ENCODE data around the gene ATRNL1. TPM values are rescaled to one million over a fixed set of nuclear protein-coding genes. Genes with fewer than 3 reads are reported as not detected.

The ATRNL1 gene
- polyA plus RNA-seq, 4 donors = 0.78 to 1.1 TPM; not detected in 2

- Histone ChIP-seq H3K36me3 (ENCODE audit: control insufficient read depth in 3 of 3, insufficient read depth in 2 of 3, low read depth in 1 of 3, low read length in 3 of 3) (no peaks in the 10 kb centered on the region), H3K27me3 (ENCODE audit: control insufficient read depth in 3 of 3, insufficient read depth in 3 of 3, low read length in 3 of 3) (no peaks in the 10 kb centered on the region), H3K4me1 (ENCODE audit: control insufficient read depth in 3 of 3, insufficient read depth in 2 of 3, low read depth in 1 of 3, low read length in 2 of 3) (no peaks in the 10 kb centered on the region), H3K4me3 (ENCODE audit: low read depth in 1 of 3, low read length in 3 of 3) (no peak overlapping the region), H3K9me3 (ENCODE audit: control insufficient read depth in 2 of 2, insufficient read depth in 1 of 2, low read depth in 1 of 2, low read length in 1 of 2) (no peaks in the 10 kb centered on the region), H3K27ac (ENCODE audit: low read depth in 1 of 3, low read length in 2 of 3) (no peak overlapping the region)
- DNase-seq = no peak
- 40 to 69% (median 53%) methylated on average over 3 to 4 of the region's 4 CpGs for WGBS, 3 donors
- FAIRE-seq = no peak
These were observed 603.6 kb downstream of the ATRNL1 start for GRCh38 chr10:115696747-115697146.

- DNase-seq (no peak), FAIRE-seq (no peak)
- Histone ChIP-seq H3K4me1 (ENCODE audit: control insufficient read depth in 3 of 3, insufficient read depth in 2 of 3, low read depth in 1 of 3, low read length in 2 of 3) (no peaks in the 10 kb centered on the region), H3K4me3 (ENCODE audit: low read depth in 1 of 3, low read length in 3 of 3) (no peak overlapping the region), H3K9me3 (ENCODE audit: control insufficient read depth in 2 of 2, insufficient read depth in 1 of 2, low read depth in 1 of 2, low read length in 1 of 2) (no peaks in the 10 kb centered on the region), H3K27me3 (ENCODE audit: control insufficient read depth in 3 of 3, insufficient read depth in 3 of 3, low read length in 3 of 3) (no peaks in the 10 kb centered on the region), H3K27ac (ENCODE audit: low read depth in 1 of 3, low read length in 2 of 3) (no peak overlapping the region), H3K36me3 (ENCODE audit: control insufficient read depth in 3 of 3, insufficient read depth in 2 of 3, low read depth in 1 of 3, low read length in 3 of 3) (no peaks in the 10 kb centered on the region)
These were observed 612.9 kb downstream of the ATRNL1 start for GRCh38 chr10:115706026-115706425.

GRCh38 chr10:115706488-115707076 is 613.4 kb downstream of the ATRNL1 start:
- no peaks in the 10 kb centered on the region for H3K27me3 ChIP-seq (ENCODE audit: control insufficient read depth in 3 of 3, insufficient read depth in 3 of 3, low read length in 3 of 3)
- H3K9me3 ChIP-seq (ENCODE audit: control insufficient read depth in 2 of 2, insufficient read depth in 1 of 2, low read depth in 1 of 2, low read length in 1 of 2) = no peaks in the 10 kb centered on the region
- no peak overlapping the region for H3K27ac ChIP-seq (ENCODE audit: low read depth in 1 of 3, low read length in 2 of 3)
- H3K4me1 ChIP-seq (ENCODE audit: control insufficient read depth in 3 of 3, insufficient read depth in 2 of 3, low read depth in 1 of 3, low read length in 2 of 3) = no peaks in the 10 kb centered on the region
- no peak overlapping the region for H3K4me3 ChIP-seq (ENCODE audit: low read depth in 1 of 3, low read length in 3 of 3)
- peak; percentile 5 to 17 for DNase-seq
- H3K36me3 ChIP-seq (ENCODE audit: control insufficient read depth in 3 of 3, insufficient read depth in 2 of 3, low read depth in 1 of 3, low read length in 3 of 3) = no peaks in the 10 kb centered on the region
- FAIRE-seq = no peak
- 40 to 50% (median 47%) methylated on average over 2 of the region's 2 CpGs for WGBS, 3 donors

- Histone ChIP-seq H3K36me3 (ENCODE audit: control insufficient read depth in 3 of 3, insufficient read depth in 2 of 3, low read depth in 1 of 3, low read length in 3 of 3) (no peaks in the 10 kb centered on the region), H3K9me3 (ENCODE audit: control insufficient read depth in 2 of 2, insufficient read depth in 1 of 2, low read depth in 1 of 2, low read length in 1 of 2) (no peaks in the 10 kb centered on the region)
- DNase-seq = no peak
These were observed 617.0 kb downstream of the ATRNL1 start for GRCh38 chr10:115710136-115710535.

GRCh38 chr10:115711306-115711705 is 618.1 kb downstream of the ATRNL1 start:
- no peaks in the 10 kb centered on the region for H3K4me1 ChIP-seq (ENCODE audit: control insufficient read depth in 3 of 3, insufficient read depth in 2 of 3, low read depth in 1 of 3, low read length in 2 of 3)
- DNase-seq (no peak), FAIRE-seq (no peak)
- no peaks in the 10 kb centered on the region for H3K9me3 ChIP-seq (ENCODE audit: control insufficient read depth in 2 of 2, insufficient read depth in 1 of 2, low read depth in 1 of 2, low read length in 1 of 2)
- H3K27ac ChIP-seq (ENCODE audit: low read depth in 1 of 3, low read length in 2 of 3) = no peak overlapping the region
- no peaks in the 10 kb centered on the region for H3K36me3 ChIP-seq (ENCODE audit: control insufficient read depth in 3 of 3, insufficient read depth in 2 of 3, low read depth in 1 of 3, low read length in 3 of 3)
- WGBS, 3 donors = 68 to 86% (median 86%) methylated on average over 1 of the region's 1 CpG
- no peak overlapping the region for H3K4me3 ChIP-seq (ENCODE audit: low read depth in 1 of 3, low read length in 3 of 3)
- no peaks in the 10 kb centered on the region for H3K27me3 ChIP-seq (ENCODE audit: control insufficient read depth in 3 of 3, insufficient read depth in 3 of 3, low read length in 3 of 3)

More at GRCh38 chr10:115710136-115710535, 617.0 kb downstream of the ATRNL1 start:
- no peak overlapping the region for H3K27ac ChIP-seq (ENCODE audit: low read depth in 1 of 3, low read length in 2 of 3)
- FAIRE-seq = no peak
- H3K4me3 ChIP-seq (ENCODE audit: low read depth in 1 of 3, low read length in 3 of 3) = no peak overlapping the region
- H3K4me1 ChIP-seq (ENCODE audit: control insufficient read depth in 3 of 3, insufficient read depth in 2 of 3, low read depth in 1 of 3, low read length in 2 of 3) = no peaks in the 10 kb centered on the region
- no peaks in the 10 kb centered on the region for H3K27me3 ChIP-seq (ENCODE audit: control insufficient read depth in 3 of 3, insufficient read depth in 3 of 3, low read length in 3 of 3)
- WGBS, 3 donors = 63 to 93% (median 89%) methylated on average over 1 of the region's 1 CpG

GRCh38 chr10:115720121-115720520 is 627.0 kb downstream of the ATRNL1 start:
- H3K4me3 ChIP-seq (ENCODE audit: low read depth in 1 of 3, low read length in 3 of 3) = no peak overlapping the region
- WGBS, 3 donors = 85 to 90% (median 87%) methylated on average over 2 of the region's 2 CpGs
- FAIRE-seq = no peak

GRCh38 chr10:115727129-115727528 is 634.0 kb downstream of the ATRNL1 start:
- FAIRE-seq (no peak), DNase-seq (no peak)
- no peaks in the 10 kb centered on the region for H3K4me1 ChIP-seq (ENCODE audit: control insufficient read depth in 3 of 3, insufficient read depth in 2 of 3, low read depth in 1 of 3, low read length in 2 of 3)
- no peaks in the 10 kb centered on the region for H3K27me3 ChIP-seq (ENCODE audit: control insufficient read depth in 3 of 3, insufficient read depth in 3 of 3, low read length in 3 of 3)
- H3K27ac ChIP-seq (ENCODE audit: low read depth in 1 of 3, low read length in 2 of 3) = no peak overlapping the region
- no peak overlapping the region for H3K4me3 ChIP-seq (ENCODE audit: low read depth in 1 of 3, low read length in 3 of 3)
- 77 to 83% (median 79%) methylated on average over 5 of the region's 5 CpGs for WGBS, 3 donors
- no peaks in the 10 kb centered on the region for H3K36me3 ChIP-seq (ENCODE audit: control insufficient read depth in 3 of 3, insufficient read depth in 2 of 3, low read depth in 1 of 3, low read length in 3 of 3)
- H3K9me3 ChIP-seq (ENCODE audit: control insufficient read depth in 2 of 2, insufficient read depth in 1 of 2, low read depth in 1 of 2, low read length in 1 of 2) = no peaks in the 10 kb centered on the region

More at GRCh38 chr10:115720121-115720520, 627.0 kb downstream of the ATRNL1 start:
- no peaks in the 10 kb centered on the region for H3K27me3 ChIP-seq (ENCODE audit: control insufficient read depth in 3 of 3, insufficient read depth in 3 of 3, low read length in 3 of 3)
- H3K36me3 ChIP-seq (ENCODE audit: control insufficient read depth in 3 of 3, insufficient read depth in 2 of 3, low read depth in 1 of 3, low read length in 3 of 3) = no peaks in the 10 kb centered on the region
- no peaks in the 10 kb centered on the region for H3K9me3 ChIP-seq (ENCODE audit: control insufficient read depth in 2 of 2, insufficient read depth in 1 of 2, low read depth in 1 of 2, low read length in 1 of 2)
- H3K4me1 ChIP-seq (ENCODE audit: control insufficient read depth in 3 of 3, insufficient read depth in 2 of 3, low read depth in 1 of 3, low read length in 2 of 3) = no peaks in the 10 kb centered on the region
- no peak overlapping the region for H3K27ac ChIP-seq (ENCODE audit: low read depth in 1 of 3, low read length in 2 of 3)
- DNase-seq = no peak

GRCh38 chr10:115744089-115744488 is 650.9 kb downstream of the ATRNL1 start:
- no peaks in the 10 kb centered on the region for H3K27me3 ChIP-seq (ENCODE audit: control insufficient read depth in 3 of 3, insufficient read depth in 3 of 3, low read length in 3 of 3)
- no peak overlapping the region for H3K27ac ChIP-seq (ENCODE audit: low read depth in 1 of 3, low read length in 2 of 3)
- 81 to 83% (median 83%) methylated on average over 1 of the region's 1 CpG for WGBS, 3 donors
- no peak overlapping the region for H3K4me3 ChIP-seq (ENCODE audit: low read depth in 1 of 3, low read length in 3 of 3)
- FAIRE-seq (no peak), DNase-seq (no peak)
- H3K36me3 ChIP-seq (ENCODE audit: control insufficient read depth in 3 of 3, insufficient read depth in 2 of 3, low read depth in 1 of 3, low read length in 3 of 3) = no peaks in the 10 kb centered on the region
- no peaks in the 10 kb centered on the region for H3K9me3 ChIP-seq (ENCODE audit: control insufficient read depth in 2 of 2, insufficient read depth in 1 of 2, low read depth in 1 of 2, low read length in 1 of 2)
- no peaks in the 10 kb centered on the region for H3K4me1 ChIP-seq (ENCODE audit: control insufficient read depth in 3 of 3, insufficient read depth in 2 of 3, low read depth in 1 of 3, low read length in 2 of 3)

GRCh38 chr10:115745943-115746342 is 652.8 kb downstream of the ATRNL1 start:
- no peaks in the 10 kb centered on the region for H3K36me3 ChIP-seq (ENCODE audit: control insufficient read depth in 3 of 3, insufficient read depth in 2 of 3, low read depth in 1 of 3, low read length in 3 of 3)
- no peak for DNase-seq
- WGBS, 3 donors = 20 to 56% (median 32%) methylated on average over 2 of the region's 2 CpGs
- H3K27me3 ChIP-seq (ENCODE audit: control insufficient read depth in 3 of 3, insufficient read depth in 3 of 3, low read length in 3 of 3) = no peaks in the 10 kb centered on the region
- H3K4me1 ChIP-seq (ENCODE audit: control insufficient read depth in 3 of 3, insufficient read depth in 2 of 3, low read depth in 1 of 3, low read length in 2 of 3) = no peaks in the 10 kb centered on the region
- no peak overlapping the region for H3K27ac ChIP-seq (ENCODE audit: low read depth in 1 of 3, low read length in 2 of 3)
- H3K4me3 ChIP-seq (ENCODE audit: low read depth in 1 of 3, low read length in 3 of 3) = no peak overlapping the region
- no peaks in the 10 kb centered on the region for H3K9me3 ChIP-seq (ENCODE audit: control insufficient read depth in 2 of 2, insufficient read depth in 1 of 2, low read depth in 1 of 2, low read length in 1 of 2)
- FAIRE-seq = no peak
